Panc1 (cell line): ENCODE measurements around the gene TREML2. TPM values are rescaled to one million over a fixed set of nuclear protein-coding genes. Genes with fewer than 3 reads are reported as not detected.

Source experiments
- ATAC-seq: fragments of 200-7000 bp; cut with Tn5 transposase; 2 replicates; pipeline ENCODE4 v1.9.1; 2020; ENCODE audit warnings: mild to moderate bottlenecking, moderate library complexity
- BruUV-seq: library from RNA; stranded (reverse); fragments of 400-500 nt; replicated peaks from 2 replicates; lab custom pipeline; 2021; lab: Mats Ljungman, UMichigan
- CTCF ChIA-PET: fragments of 300-600 bp; sonication (Branson Sonifier 250); formaldehyde crosslinking; loops from one replicate; lab custom pipeline; 2022; ENCODE audit warnings: antibody characterized with exemption; lab: Charles Lee
- POLR2A ChIA-PET: fragments of 300-600 bp; sonication (Branson Sonifier 250); formaldehyde crosslinking; loops from one replicate; lab custom pipeline; 2022; ENCODE audit warnings: antibody characterized with exemption; lab: Charles Lee
- DNase-seq: peaks from one replicate; pipeline ENCODE4 v3.0.0-alpha.2; 2010; ENCODE audit warnings: low read depth, low spot score
- H3K27ac ChIP-seq: 2 replicates; pipeline ENCODE4 v1.5.1; 2011; ENCODE audit warnings: mild to moderate bottlenecking, low read length, inconsistent platforms
- H3K27me3 ChIP-seq: fragments of 200-500 bp; sonication (Bioruptor generic); 2 replicates; pipeline ENCODE4 v1.6.0; 2014; ENCODE audit warnings: low read length, inconsistent platforms; ENCODE audit not compliant: control insufficient read depth, insufficient read depth
- H3K36me3 ChIP-seq: fragments of 200-500 bp; sonication (Bioruptor generic); 2 replicates; pipeline ENCODE4 v1.5.1; 2014; ENCODE audit warnings: inconsistent platforms, mild to moderate bottlenecking, low read length, moderate library complexity; ENCODE audit not compliant: control insufficient read depth, insufficient read depth
- H3K4me1 ChIP-seq: 2 replicates; pipeline ENCODE4 v1.5.1; 2011; ENCODE audit warnings: inconsistent platforms, mild to moderate bottlenecking, low read length, moderate library complexity; ENCODE audit not compliant: control insufficient read depth, insufficient read depth
- H3K4me3 ChIP-seq, 2 experiments: 2 replicates each; pipeline ENCODE4 v1.5.1; 2011 to 2012; ENCODE audit warnings: low read depth in 2 of 2, low read length in 2 of 2, mild to moderate bottlenecking in 2 of 2, inconsistent platforms in 1 of 2, moderate library complexity in 1 of 2
- H3K9me3 ChIP-seq: fragments of 200-500 bp; sonication (Bioruptor generic); 2 replicates; pipeline ENCODE4 v1.5.1; 2014; ENCODE audit warnings: low read depth, mild to moderate bottlenecking, inconsistent platforms, low read length, moderate library complexity; ENCODE audit not compliant: control insufficient read depth, insufficient read depth
- CTCF ChIP-seq: fragments of 450-650 bp; IDR thresholded peaks from 2 replicates; pipeline ENCODE4 v1.5.1; 2017; ENCODE audit warnings: mild to moderate bottlenecking
- POLR2AphosphoS5 ChIP-seq: IDR thresholded peaks from 2 replicates; pipeline ENCODE4 v1.6.1; 2012; ENCODE audit warnings: mild to moderate bottlenecking, low read depth, low read length, moderate library complexity
- REST ChIP-seq, 2 experiments: IDR thresholded peaks; 2 replicates each; pipeline ENCODE4 v1.6.1; 2011 to 2012; ENCODE audit warnings: low read depth in 2 of 2, control low read depth in 1 of 2, low read length in 1 of 2, mild to moderate bottlenecking in 1 of 2, moderate library complexity in 1 of 2; ENCODE audit not compliant: insufficient read depth in 1 of 2
- SIN3A ChIP-seq: IDR thresholded peaks from 2 replicates; pipeline ENCODE4 v1.6.1; 2012; ENCODE audit warnings: low read depth, mild to moderate bottlenecking, low read length, moderate library complexity, borderline replicate concordance; ENCODE audit not compliant: insufficient read depth
- TCF7L2 ChIP-seq: IDR thresholded peaks from 2 replicates; pipeline ENCODE4 v1.6.1; 2011; ENCODE audit warnings: mild to moderate bottlenecking, low read depth, low read length, inconsistent platforms
- in situ Hi-C: cut with HindIII; loops from 2 replicates; pipeline ENCODE4 v1.10.0; 2016; ENCODE audit warnings: low sequenced_read_pairs, low pct_unique_long_range_greater_than_20kb
- intact Hi-C: fragments of 100-400 bp; cut with micrococcal nuclease; formaldehyde crosslinking; loops from one replicate; pipeline ENCODE4 v1.10.0; 2022; ENCODE audit not compliant: unreplicated experiment
- total RNA-seq: library from RNA; stranded (reverse); gene quantifications from one replicate; pipeline ENCODE4 v1.2.1, GENCODE V29; 2021; ENCODE audit not compliant: unreplicated experiment

Gene TREML2
- total RNA-seq, 1 experiment from 2014 or later: not detected

- Histone ChIP-seq H3K36me3 (no peaks in the 10 kb centered on the region), H3K4me1 (no peaks in the 10 kb centered on the region), H3K27me3 (peaks cover 10% of the 10 kb centered on the region), H3K4me3 (no peak overlapping the region), H3K9me3 (no peaks in the 10 kb centered on the region), H3K27ac (no peak overlapping the region)
- DNase-seq: no peak
- ChIA-PET CTCF (no interaction called here), POLR2A (interaction anchor here (0.5 kb wide), 1 partner anchor 1764 kb away, joined by 4 read pairs; no protein-coding TSS in a partner anchor)
- BruUV-seq: no TSS peak
- in situ Hi-C loops: no loop called here
- no peak for TF ChIP-seq POLR2AphosphoS5
- TF ChIP-seq CTCF: no peak
- no peak for TF ChIP-seq TCF7L2
- TF ChIP-seq SIN3A: no peak
- no peak for TF ChIP-seq REST (IDR thresholded peaks at IDR 0.05; ENCODE audit: insufficient read depth in 1 of 2, low read depth in 2 of 2, low read length in 1 of 2)
- ATAC-seq: no peak
- intact Hi-C loops: no loop called here
Observed at GRCh38 chr6:41170547-41171160, 30.3 kb downstream of the TREML2 start.

- intact Hi-C loops: loop anchor here (10.0 kb wide), 1 partner anchor 63 kb away; no protein-coding TSS in a partner anchor
- ChIA-PET CTCF (no interaction called here), POLR2A (no interaction called here)
- ATAC-seq (no peak), DNase-seq (no peak)
- Histone ChIP-seq H3K27ac (no peak overlapping the region), H3K4me1 (no peaks in the 10 kb centered on the region), H3K27me3 (peaks cover 7% of the 10 kb centered on the region; the same call in 1 of the 2 replicates), H3K36me3 (no peaks in the 10 kb centered on the region), H3K9me3 (no peaks in the 10 kb centered on the region), H3K4me3 (no peak overlapping the region)
- in situ Hi-C loops: no loop called here
- no TSS peak for BruUV-seq
- TF ChIP-seq REST (IDR thresholded peaks at IDR 0.05; ENCODE audit: insufficient read depth in 1 of 2, low read depth in 2 of 2, low read length in 1 of 2) (peak; percentile 85 to 90), POLR2AphosphoS5 (no peak)
Observed at GRCh38 chr6:41167173-41167963, 33.6 kb downstream of the TREML2 start.
